HepG2 (cell line): ENCODE measurements around the gene NEDD1.

ENCODE experiments used
- POLR2A ChIP-seq, 2 experiments: IDR thresholded peaks; 2 replicates each; pipeline ENCODE4 v1.6.1; 2011; ENCODE audit warnings: low read depth in 2 of 2, low read length in 2 of 2, mild to moderate bottlenecking in 1 of 2, moderate library complexity in 1 of 2; ENCODE audit not compliant: insufficient read depth in 1 of 2
- RFX1 ChIP-seq: fragments of 450-650 bp; IDR thresholded peaks from 2 replicates; pipeline ENCODE4 v1.6.1; 2017
- SRF ChIP-seq: IDR thresholded peaks from 2 replicates; pipeline ENCODE4 v1.6.1; 2011; ENCODE audit warnings: mild to moderate bottlenecking, low read depth, low read length, moderate library complexity

GRCh38 chr12:96994900-96995299 lies 87.8 kb downstream of the NEDD1 start:
- no peak for TF ChIP-seq POLR2A (IDR thresholded peaks at IDR 0.05; ENCODE audit: insufficient read depth in 1 of 2, low read depth in 2 of 2, low read length in 2 of 2)
- TF ChIP-seq SRF, result no peak
- TF ChIP-seq RFX1, result no peak
